HepG2 (cell line): ENCODE results near the gene CHMP6. TPM values are rescaled to one million over a fixed set of nuclear protein-coding genes. Genes with fewer than 3 reads are reported as not detected.

ENCODE experiments used
- AFF4 ChIP-seq: sonication (generic); formaldehyde crosslinking; IDR thresholded peaks from 2 replicates; pipeline ENCODE4 v1.4.0; 2020; ENCODE audit warnings: missing genetic modification reagents
- KLF13 ChIP-seq: sonication (generic); formaldehyde crosslinking; IDR thresholded peaks from 2 replicates; pipeline ENCODE4 v1.4.0; 2020; ENCODE audit warnings: mild to moderate bottlenecking, missing genetic modification reagents
- PRPF4 ChIP-seq: fragments of 200-400 bp; formaldehyde crosslinking; IDR thresholded peaks from 2 replicates; pipeline ENCODE4 v1.6.1; 2016; ENCODE audit warnings: low read length, low read depth; ENCODE audit not compliant: poor library complexity, severe bottlenecking
- SCMH1 ChIP-seq: sonication (generic); formaldehyde crosslinking; IDR thresholded peaks from 2 replicates; pipeline ENCODE4 v1.9.0; 2021; ENCODE audit warnings: missing genetic modification reagents, mild to moderate bottlenecking, borderline replicate concordance
- ZFP91 ChIP-seq: sonication (generic); formaldehyde crosslinking; IDR thresholded peaks from 2 replicates; pipeline ENCODE4 v1.9.0; 2022; ENCODE audit warnings: missing genetic modification reagents, mild to moderate bottlenecking, borderline replicate concordance
- ZFX ChIP-seq: sonication (generic); formaldehyde crosslinking; IDR thresholded peaks from 2 replicates; pipeline ENCODE4 v1.4.0; 2020; ENCODE audit warnings: mild to moderate bottlenecking, low read depth, missing genetic modification reagents, moderate library complexity
- ZNF10 ChIP-seq: sonication (generic); formaldehyde crosslinking; IDR thresholded peaks from 2 replicates; pipeline ENCODE4 v1.4.0; 2020; ENCODE audit warnings: mild to moderate bottlenecking, low read depth, missing genetic modification reagents, borderline replicate concordance
- ZNF18 ChIP-seq: sonication (generic); formaldehyde crosslinking; IDR thresholded peaks from 2 replicates; pipeline ENCODE4 v1.8.0; 2022; ENCODE audit warnings: mild to moderate bottlenecking, missing genetic modification reagents; ENCODE audit not compliant: insufficient replicate concordance
- ZNF263 ChIP-seq: sonication (generic); formaldehyde crosslinking; IDR thresholded peaks from 2 replicates; pipeline ENCODE4 v1.4.0; 2020; ENCODE audit warnings: missing genetic modification reagents
- ZNF343 ChIP-seq: sonication (generic); formaldehyde crosslinking; IDR thresholded peaks from 2 replicates; pipeline ENCODE4 v1.4.0; 2020; ENCODE audit warnings: mild to moderate bottlenecking, missing genetic modification reagents
- ZNF687 ChIP-seq: sonication (generic); formaldehyde crosslinking; IDR thresholded peaks from 2 replicates; pipeline ENCODE4 v1.5.1; 2020; ENCODE audit warnings: mild to moderate bottlenecking, missing genetic modification reagents, moderate library complexity
- ZNF691 ChIP-seq: sonication (generic); formaldehyde crosslinking; IDR thresholded peaks from 2 replicates; pipeline ENCODE4 v1.4.0; 2020; ENCODE audit warnings: missing genetic modification reagents, low read depth, mild to moderate bottlenecking, borderline replicate concordance
- ZNF850 ChIP-seq: sonication (generic); formaldehyde crosslinking; conservative IDR thresholded peaks from 2 replicates; pipeline ENCODE4 v1.9.0; 2021; ENCODE audit warnings: mild to moderate bottlenecking, missing genetic modification reagents
- ZSCAN30 ChIP-seq: sonication (generic); formaldehyde crosslinking; IDR thresholded peaks from 2 replicates; pipeline ENCODE4 v1.5.0; 2020; ENCODE audit warnings: mild to moderate bottlenecking, missing genetic modification reagents
- polyA plus RNA-seq, 8 experiments: library from polyadenylated mRNA; depleted of rRNA in 3 of 8; stranded (reverse) in 7 of 8; unstranded in 1 of 8; fragments of >200 nt; fragmentation: Illumina TruSeq in 4 of 8; extraction: Trizol in 4 of 8; gene quantifications; 2 replicates each; pipeline versions ENCODE4 v1.2.1 to v1.2.3, GENCODE V29; 2011 to 2016; ENCODE audit warnings: low read depth in 4 of 8, missing spikeins in 1 of 8, mixed read lengths in 1 of 8; ENCODE audit not compliant: insufficient read depth in 1 of 8
- total RNA-seq, 5 experiments: library from RNA; depleted of rRNA; stranded (reverse); fragments of >200 nt; fragmentation: Illumina TruSeq; extraction: Trizol; gene quantifications; 2 replicates each; pipeline ENCODE4 v1.2.3, GENCODE V29; 2016; ENCODE audit warnings: low read depth in 1 of 5

CHMP6 gene
- total and polyA plus RNA-seq, 2 of the 13 experiments (the other 11 are each of a cell fraction or from before 2014, with no cell fraction given), result 11.1 to 24.2 TPM

- TF ChIP-seq AFF4 (CRISPR knock-in tag) (no peak), KLF13 (CRISPR knock-in tag) (no peak), ZNF343 (CRISPR knock-in tag) (0 out of 2 replicates have a peak, but pooled peaks have one; percentile 39), ZNF691 (CRISPR knock-in tag) (peak; percentile 35; the same call in 1 of the 2 replicates), ZNF10 (CRISPR knock-in tag) (no peak), SCMH1 (CRISPR knock-in tag) (no peak), ZNF18 (no peak), ZNF850 (CRISPR knock-in tag) (no peak), ZNF263 (CRISPR knock-in tag) (peak; percentile 14; the same call in 1 of the 2 replicates), ZFP91 (CRISPR knock-in tag) (peak; percentile 49; the same call in 1 of the 2 replicates), ZSCAN30 (CRISPR knock-in tag) (no peak), ZFX (CRISPR knock-in tag) (no peak), PRPF4 (no peak), ZNF687 (CRISPR knock-in tag) (peak; percentile 53; the same call in 1 of the 2 replicates)
These were observed 49.2 kb downstream of the CHMP6 start (continued) for GRCh38 chr17:81040791-81041337.
